Measurements from ENCODE around the gene XYLB. TPM values are rescaled to one million over a fixed set of nuclear protein-coding genes. Genes with fewer than 3 reads are reported as not detected.

XYLB gene
- total RNA-seq, 1 experiment from 2014 or later, result 3.3 TPM

GRCh38 chr3:38375072-38375471, 28.5 kb downstream of the XYLB start (continued):
- no peak for TF ChIP-seq FOXK1 (CRISPR knock-in tag; IDR thresholded peaks at IDR 0.05)
- no peak for TF ChIP-seq ZNF263 (CRISPR knock-in tag; IDR thresholded peaks at IDR 0.05; ENCODE audit: low read depth)
- TF ChIP-seq, protein P1, sequence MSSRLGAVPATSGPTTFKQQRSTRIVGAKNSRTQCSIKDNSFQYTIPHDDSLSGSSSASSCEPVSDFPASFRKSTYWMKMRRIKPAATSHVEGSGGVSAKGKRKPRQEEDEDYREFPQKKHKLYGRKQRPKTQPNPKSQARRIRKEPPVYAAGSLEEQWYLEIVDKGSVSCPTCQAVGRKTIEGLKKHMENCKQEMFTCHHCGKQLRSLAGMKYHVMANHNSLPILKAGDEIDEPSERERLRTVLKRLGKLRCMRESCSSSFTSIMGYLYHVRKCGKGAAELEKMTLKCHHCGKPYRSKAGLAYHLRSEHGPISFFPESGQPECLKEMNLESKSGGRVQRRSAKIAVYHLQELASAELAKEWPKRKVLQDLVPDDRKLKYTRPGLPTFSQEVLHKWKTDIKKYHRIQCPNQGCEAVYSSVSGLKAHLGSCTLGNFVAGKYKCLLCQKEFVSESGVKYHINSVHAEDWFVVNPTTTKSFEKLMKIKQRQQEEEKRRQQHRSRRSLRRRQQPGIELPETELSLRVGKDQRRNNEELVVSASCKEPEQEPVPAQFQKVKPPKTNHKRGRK (CRISPR knock-in tag; IDR thresholded peaks at IDR 0.05; ENCODE audit: borderline replicate concordance), result no peak
- TF ChIP-seq ELF4 (CRISPR knock-in tag; IDR thresholded peaks at IDR 0.05; ENCODE audit: low read depth), result no peak
- TF ChIP-seq NR3C1 (CRISPR knock-in tag; conservative IDR thresholded peaks at IDR 0.05; ENCODE audit: low read depth), result no peak

GRCh38 chr3:38375488-38376097, 29.0 kb downstream of the XYLB start:
- ChIA-PET POLR2A (no interaction called here), CTCF (interaction anchor here (1.0 kb wide), 1 partner anchor 121 kb away, joined by 4 read pairs; the partner anchor contains the start of gene EXOG)
- H3K4me1 Mint-ChIP-seq, result no peaks in the 10 kb centered on the region
- DNase-seq (ENCODE audit: low spot score) (no peak), ATAC-seq (no peak)
- peaks cover 36% of the 10 kb centered on the region for H3K36me3 Mint-ChIP-seq
- H3K27me3 Mint-ChIP-seq (ENCODE audit: low read depth), result no peaks in the 10 kb centered on the region
- H3K27ac Mint-ChIP-seq, result no peak overlapping the region
- no peak overlapping the region for H3K4me3 Mint-ChIP-seq
- TF ChIP-seq, protein P2, sequence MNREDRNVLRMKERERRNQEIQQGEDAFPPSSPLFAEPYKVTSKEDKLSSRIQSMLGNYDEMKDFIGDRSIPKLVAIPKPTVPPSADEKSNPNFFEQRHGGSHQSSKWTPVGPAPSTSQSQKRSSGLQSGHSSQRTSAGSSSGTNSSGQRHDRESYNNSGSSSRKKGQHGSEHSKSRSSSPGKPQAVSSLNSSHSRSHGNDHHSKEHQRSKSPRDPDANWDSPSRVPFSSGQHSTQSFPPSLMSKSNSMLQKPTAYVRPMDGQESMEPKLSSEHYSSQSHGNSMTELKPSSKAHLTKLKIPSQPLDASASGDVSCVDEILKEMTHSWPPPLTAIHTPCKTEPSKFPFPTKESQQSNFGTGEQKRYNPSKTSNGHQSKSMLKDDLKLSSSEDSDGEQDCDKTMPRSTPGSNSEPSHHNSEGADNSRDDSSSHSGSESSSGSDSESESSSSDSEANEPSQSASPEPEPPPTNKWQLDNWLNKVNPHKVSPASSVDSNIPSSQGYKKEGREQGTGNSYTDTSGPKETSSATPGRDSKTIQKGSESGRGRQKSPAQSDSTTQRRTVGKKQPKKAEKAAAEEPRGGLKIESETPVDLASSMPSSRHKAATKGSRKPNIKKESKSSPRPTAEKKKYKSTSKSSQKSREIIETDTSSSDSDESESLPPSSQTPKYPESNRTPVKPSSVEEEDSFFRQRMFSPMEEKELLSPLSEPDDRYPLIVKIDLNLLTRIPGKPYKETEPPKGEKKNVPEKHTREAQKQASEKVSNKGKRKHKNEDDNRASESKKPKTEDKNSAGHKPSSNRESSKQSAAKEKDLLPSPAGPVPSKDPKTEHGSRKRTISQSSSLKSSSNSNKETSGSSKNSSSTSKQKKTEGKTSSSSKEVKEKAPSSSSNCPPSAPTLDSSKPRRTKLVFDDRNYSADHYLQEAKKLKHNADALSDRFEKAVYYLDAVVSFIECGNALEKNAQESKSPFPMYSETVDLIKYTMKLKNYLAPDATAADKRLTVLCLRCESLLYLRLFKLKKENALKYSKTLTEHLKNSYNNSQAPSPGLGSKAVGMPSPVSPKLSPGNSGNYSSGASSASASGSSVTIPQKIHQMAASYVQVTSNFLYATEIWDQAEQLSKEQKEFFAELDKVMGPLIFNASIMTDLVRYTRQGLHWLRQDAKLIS (CRISPR knock-in tag; IDR thresholded peaks at IDR 0.05; ENCODE audit: borderline replicate concordance), result no peak
- TF ChIP-seq MXD4 (CRISPR knock-in tag; IDR thresholded peaks at IDR 0.05; ENCODE audit: borderline replicate concordance) (no peak), GABPB1 (CRISPR knock-in tag; IDR thresholded peaks at IDR 0.05) (no peak), NFATC4 (CRISPR knock-in tag; IDR thresholded peaks at IDR 0.05) (no peak), IRF2 (CRISPR knock-in tag; IDR thresholded peaks at IDR 0.05; ENCODE audit: borderline replicate concordance, low read depth) (no peak), IRF1 (CRISPR knock-in tag; IDR thresholded peaks at IDR 0.05) (no peak), NFYB (CRISPR knock-in tag; conservative IDR thresholded peaks at IDR 0.05; ENCODE audit: low read depth) (no peak), ELF4 (CRISPR knock-in tag; IDR thresholded peaks at IDR 0.05; ENCODE audit: low read depth) (no peak), EMX1 (CRISPR knock-in tag; IDR thresholded peaks at IDR 0.05) (no peak), ATF1 (CRISPR knock-in tag; IDR thresholded peaks at IDR 0.05) (no peak), E2F4 (CRISPR knock-in tag; IDR thresholded peaks at IDR 0.05; ENCODE audit: borderline replicate concordance, low read depth) (no peak), ZNF138 (CRISPR knock-in tag; conservative IDR thresholded peaks at IDR 0.05) (no peak), TEAD1 (CRISPR knock-in tag; IDR thresholded peaks at IDR 0.05) (no peak), ATF2 (CRISPR knock-in tag; IDR thresholded peaks at IDR 0.05; ENCODE audit: borderline replicate concordance, low read depth) (no peak), ZNF263 (CRISPR knock-in tag; IDR thresholded peaks at IDR 0.05; ENCODE audit: low read depth) (no peak), ETV6 (CRISPR knock-in tag; IDR thresholded peaks at IDR 0.05) (no peak)
- TF ChIP-seq, protein P3, sequence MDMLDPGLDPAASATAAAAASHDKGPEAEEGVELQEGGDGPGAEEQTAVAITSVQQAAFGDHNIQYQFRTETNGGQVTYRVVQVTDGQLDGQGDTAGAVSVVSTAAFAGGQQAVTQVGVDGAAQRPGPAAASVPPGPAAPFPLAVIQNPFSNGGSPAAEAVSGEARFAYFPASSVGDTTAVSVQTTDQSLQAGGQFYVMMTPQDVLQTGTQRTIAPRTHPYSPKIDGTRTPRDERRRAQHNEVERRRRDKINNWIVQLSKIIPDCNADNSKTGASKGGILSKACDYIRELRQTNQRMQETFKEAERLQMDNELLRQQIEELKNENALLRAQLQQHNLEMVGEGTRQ (CRISPR knock-in tag; IDR thresholded peaks at IDR 0.05), result no peak
- TF ChIP-seq, protein P4, sequence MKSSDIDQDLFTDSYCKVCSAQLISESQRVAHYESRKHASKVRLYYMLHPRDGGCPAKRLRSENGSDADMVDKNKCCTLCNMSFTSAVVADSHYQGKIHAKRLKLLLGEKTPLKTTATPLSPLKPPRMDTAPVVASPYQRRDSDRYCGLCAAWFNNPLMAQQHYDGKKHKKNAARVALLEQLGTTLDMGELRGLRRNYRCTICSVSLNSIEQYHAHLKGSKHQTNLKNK (CRISPR knock-in tag; IDR thresholded peaks at IDR 0.05), result no peak
- H3K9me3 Mint-ChIP-seq, result peaks cover 7% of the 10 kb centered on the region
